Measurements from ENCODE around the gene WRAP73.

DNA sequence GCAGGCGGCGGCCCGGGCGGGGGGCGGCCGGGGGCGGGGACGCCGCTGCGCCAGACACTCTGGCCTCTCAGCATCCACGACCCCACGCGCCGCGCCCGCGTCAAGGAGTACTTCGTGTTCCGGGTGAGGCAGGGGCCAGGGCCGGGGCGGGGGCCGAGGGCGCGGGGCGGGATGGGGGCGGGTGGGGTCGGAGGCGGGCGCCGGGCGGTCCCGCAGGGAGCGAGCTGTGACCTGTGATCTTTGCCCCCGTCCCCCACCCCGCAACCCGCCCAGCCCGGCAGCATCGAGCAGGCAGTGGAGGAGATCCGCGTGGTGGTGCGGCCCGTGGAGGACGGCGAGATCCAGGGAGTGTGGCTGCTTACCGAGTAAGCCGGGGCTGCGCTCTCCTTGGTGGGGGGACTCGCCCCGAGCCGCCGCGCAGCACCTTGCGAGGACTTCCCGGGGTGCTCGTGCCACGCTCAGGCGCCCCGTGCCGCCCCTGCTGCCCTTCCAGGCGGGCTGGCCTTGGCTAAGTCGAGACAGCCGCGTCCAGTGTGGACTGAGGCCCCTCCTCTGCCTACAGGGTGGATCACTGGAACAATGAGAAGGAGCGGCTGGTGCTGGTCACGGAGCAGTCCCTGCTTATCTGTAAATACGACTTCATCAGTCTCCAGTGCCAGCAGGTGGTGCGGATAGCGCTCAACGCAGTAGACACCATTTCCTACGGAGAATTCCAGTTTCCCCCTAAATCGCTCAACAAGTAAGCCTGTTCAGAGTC is 24.6 kb downstream of the WRAP73 start:
- TF ChIP-seq CTCF (IDR thresholded peaks at IDR 0.05) (no peak), POLR2A (IDR thresholded peaks at IDR 0.05) (peak; percentile 79), POLR2AphosphoS5 (IDR thresholded peaks at IDR 0.05) (peak; percentile 47 to 72 (median 60)), EP300 (IDR thresholded peaks at IDR 0.05; ENCODE audit: low read depth) (no peak)

Measured in transverse colon (tissue), 4 donors.